H7 (cell line): ENCODE measurements around the gene ZNRF3. TPM values are rescaled to one million over a fixed set of nuclear protein-coding genes. Genes with fewer than 3 reads are reported as not detected.
"Not testable (repeated sequence)": the region's sequence is repeated elsewhere in the genome, so short reads cannot be mapped to it uniquely, and the experiment has no call there.

Experiments used
- DNase-seq: peaks from one replicate; pipeline ENCODE4 v3.0.0; 2012
- H3K27me3 ChIP-seq: 2 replicates; pipeline ENCODE4 v1.6.0; 2011; ENCODE audit warnings: mild to moderate bottlenecking, low read length; ENCODE audit not compliant: control insufficient read depth, insufficient read depth
- H3K36me3 ChIP-seq: replicated peaks from 2 replicates; pipeline ENCODE4 v1.5.1; 2011; ENCODE audit warnings: low read length; ENCODE audit not compliant: control insufficient read depth, insufficient read depth
- H3K4me3 ChIP-seq: 2 replicates; pipeline ENCODE4 v1.5.1; 2011; ENCODE audit warnings: low read depth, mild to moderate bottlenecking, control low read depth, low read length, moderate library complexity; ENCODE audit not compliant: insufficient read depth
- total RNA-seq: library from RNA; depleted of rRNA; stranded (reverse); fragments of >200 nt; shearing (Covaris generic); gene quantifications from 2 replicates; pipeline ENCODE4 v1.2.3, GENCODE V29; 2014

Gene ZNRF3
- total RNA-seq, 1 experiment from 2014 or later: 22.1 TPM

- no peaks in the 10 kb centered on the region for H3K36me3 ChIP-seq
- no peak overlapping the region for H3K4me3 ChIP-seq
- no peak for DNase-seq
- H3K27me3 ChIP-seq: no peaks in the 10 kb centered on the region
Observed at GRCh38 chr22:28869736-28870135, 13.6 kb upstream of the ZNRF3 start.

GRCh38 chr22:28873183-28873963, 10.0 kb upstream of the ZNRF3 start:
- H3K4me3 ChIP-seq: no peak overlapping the region
- DNase-seq: peak; percentile 49
- H3K27me3 ChIP-seq: no peaks in the 10 kb centered on the region
- no peaks in the 10 kb centered on the region for H3K36me3 ChIP-seq

GRCh38 chr22:28874061-28874460, 9.3 kb upstream of the ZNRF3 start:
- H3K36me3 ChIP-seq: no peaks in the 10 kb centered on the region
- no peak overlapping the region for H3K4me3 ChIP-seq
- DNase-seq: no peak
- H3K27me3 ChIP-seq: no peaks in the 10 kb centered on the region

- Histone ChIP-seq H3K4me3 (no peak overlapping the region), H3K36me3 (no peaks in the 10 kb centered on the region)
Observed at GRCh38 chr22:28874811-28875320, 8.5 kb upstream of the ZNRF3 start.

GRCh38 chr22:28882545-28882877, 861 bp upstream of the ZNRF3 start:
- peak; percentile 39 for DNase-seq
- Histone ChIP-seq H3K4me3 (peak overlapping the region; percentile 63), H3K27me3 (no peaks in the 10 kb centered on the region; the same call in 1 of the 2 replicates), H3K36me3 (no peaks in the 10 kb centered on the region)

More at GRCh38 chr22:28874811-28875320, 8.5 kb upstream of the ZNRF3 start:
- DNase-seq: no peak
- H3K27me3 ChIP-seq: no peaks in the 10 kb centered on the region

- Histone ChIP-seq H3K27me3 (no peaks in the 10 kb centered on the region; the same call in 1 of the 2 replicates), H3K36me3 (no peaks in the 10 kb centered on the region), H3K4me3 (peak overlapping the region; percentile 70)
- DNase-seq: no peak
Observed at GRCh38 chr22:28883657-28883916, 215 bp downstream of the ZNRF3 start.

GRCh38 chr22:28883917-28884746, 760 bp downstream of the ZNRF3 start:
- peak; percentile 86 for DNase-seq
- Histone ChIP-seq H3K4me3 (peak overlapping the region; percentile 70), H3K27me3 (no peaks in the 10 kb centered on the region; the same call in 1 of the 2 replicates), H3K36me3 (no peaks in the 10 kb centered on the region)

- no peaks in the 10 kb centered on the region for H3K36me3 ChIP-seq
- peak overlapping the region; percentile 70 for H3K4me3 ChIP-seq
- H3K27me3 ChIP-seq: no peaks in the 10 kb centered on the region; the same call in 1 of the 2 replicates
- no peak for DNase-seq
Observed at GRCh38 chr22:28884747-28885350, 1.5 kb downstream of the ZNRF3 start.

GRCh38 chr22:28885939-28886338, 2.6 kb downstream of the ZNRF3 start:
- DNase-seq: no peak
- H3K4me3 ChIP-seq: no peak overlapping the region

GRCh38 chr22:28886679-28887078, 3.3 kb downstream of the ZNRF3 start:
- H3K27me3 ChIP-seq, DNase-seq, H3K36me3 ChIP-seq, H3K4me3 ChIP-seq: not testable (repeated sequence)

More at GRCh38 chr22:28885939-28886338, 2.6 kb downstream of the ZNRF3 start:
- H3K36me3 ChIP-seq: no peaks in the 10 kb centered on the region
- H3K27me3 ChIP-seq: no peaks in the 10 kb centered on the region; the same call in 1 of the 2 replicates

- Histone ChIP-seq H3K36me3 (no peaks in the 10 kb centered on the region), H3K27me3 (no peaks in the 10 kb centered on the region), H3K4me3 (no peak overlapping the region)
- DNase-seq: no peak
Observed at GRCh38 chr22:28887725-28888459, 4.5 kb downstream of the ZNRF3 start.

- DNase-seq: no peak
- no peaks in the 10 kb centered on the region for H3K36me3 ChIP-seq
- H3K27me3 ChIP-seq: no peaks in the 10 kb centered on the region
- no peak overlapping the region for H3K4me3 ChIP-seq
Observed at GRCh38 chr22:28889478-28890024, 6.2 kb downstream of the ZNRF3 start.

- Histone ChIP-seq H3K4me3 (no peak overlapping the region), H3K36me3 (no peaks in the 10 kb centered on the region), H3K27me3 (no peaks in the 10 kb centered on the region)
- DNase-seq: no peak
Observed at GRCh38 chr22:28891156-28891733, 7.9 kb downstream of the ZNRF3 start.
